Brain microvascular endothelial cell (primary cell): ENCODE data around the gene ZMYND8.
A peak's percentile ranks its signal among the peaks of the same experiment; 100 is the strongest.
"Not testable (repeated sequence)": the region's sequence is repeated elsewhere in the genome, so short reads cannot be mapped to it uniquely, and the experiment has no call there.

Source experiments
- DNase-seq: peaks from one replicate; pipeline ENCODE4 v3.0.0-alpha.2; 2020
- H3K27ac ChIP-seq: fragments of 250-450 bp; sonication (Bioruptor Pico); 2 replicates; pipeline ENCODE4 v1.5.1; 2020; ENCODE audit warnings: mild to moderate bottlenecking, moderate library complexity
- H3K27me3 ChIP-seq: fragments of 250-450 bp; sonication (Bioruptor Pico); replicated peaks from 2 replicates; pipeline ENCODE4 v1.5.1; 2020; ENCODE audit warnings: mild to moderate bottlenecking
- H3K36me3 ChIP-seq: fragments of 250-450 bp; sonication (Bioruptor Pico); replicated peaks from 2 replicates; pipeline ENCODE4 v1.5.1; 2020; ENCODE audit warnings: mild to moderate bottlenecking
- H3K4me3 ChIP-seq: 2 replicates; pipeline ENCODE4 v1.5.1; 2011; ENCODE audit warnings: low read depth, mild to moderate bottlenecking, control low read depth, low read length, moderate library complexity
- CTCF ChIP-seq: IDR thresholded peaks from 2 replicates; pipeline ENCODE4 v1.5.1; 2011; ENCODE audit warnings: low read depth, mild to moderate bottlenecking, moderate library complexity, low read length, control low read depth, inconsistent platforms; ENCODE audit errors: missing control alignments
- in situ Hi-C: cut with HindIII; loops from 2 replicates; pipeline ENCODE4 v1.10.0; 2017; ENCODE audit warnings: low sequenced_read_pairs, low pct_ligation_motif_present

Gene ZMYND8

GRCh38 chr20:47356526-47357295 is at the start of gene ZMYND8:
Gene ZMYND8, minus strand, starts transcription at chr20:47356699. Its CDS starts 29 bp downstream, at chr20:47356670.
- Histone ChIP-seq H3K27me3 (no peaks in the 10 kb centered on the region), H3K36me3 (peaks cover 4% of the 10 kb centered on the region), H3K4me3 (peak within 1 kb of the TSS; percentile 42), H3K27ac (peak within 1 kb of the TSS; percentile 92)
- in situ Hi-C loops, result no loop called here
- peak; percentile 96 for DNase-seq
- TF ChIP-seq CTCF, result no peak

DNA sequence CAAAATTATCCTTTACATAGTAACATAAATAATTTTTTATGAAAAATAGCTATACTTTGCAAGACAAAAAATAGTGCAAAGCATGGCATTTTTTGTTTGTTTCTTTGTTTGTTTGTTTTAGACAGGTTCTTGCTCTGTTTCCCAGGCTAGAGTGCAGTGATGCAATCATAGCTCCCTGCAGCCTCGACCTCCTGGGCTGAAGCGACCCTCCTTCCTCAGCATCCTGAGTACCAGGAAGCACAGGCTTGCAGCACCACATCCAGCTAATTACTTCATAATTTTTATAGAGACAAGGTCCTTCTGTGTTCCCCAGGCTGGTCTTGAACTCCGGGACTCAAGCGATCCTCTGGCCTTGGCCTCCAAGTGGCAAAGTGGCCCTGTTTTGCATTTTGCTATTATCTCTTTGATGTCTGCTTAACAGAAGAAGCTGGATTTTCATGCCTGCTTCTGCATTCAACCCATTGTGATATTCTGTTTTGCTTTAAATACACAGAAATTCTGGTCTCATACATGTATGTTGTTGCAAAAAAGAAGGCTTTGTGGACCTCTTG is 49.4 kb upstream of the ZMYND8 start:
- in situ Hi-C loops, result no loop called here
- DNase-seq, result no peak
- H3K27ac ChIP-seq, result no peak overlapping the region

DNA sequence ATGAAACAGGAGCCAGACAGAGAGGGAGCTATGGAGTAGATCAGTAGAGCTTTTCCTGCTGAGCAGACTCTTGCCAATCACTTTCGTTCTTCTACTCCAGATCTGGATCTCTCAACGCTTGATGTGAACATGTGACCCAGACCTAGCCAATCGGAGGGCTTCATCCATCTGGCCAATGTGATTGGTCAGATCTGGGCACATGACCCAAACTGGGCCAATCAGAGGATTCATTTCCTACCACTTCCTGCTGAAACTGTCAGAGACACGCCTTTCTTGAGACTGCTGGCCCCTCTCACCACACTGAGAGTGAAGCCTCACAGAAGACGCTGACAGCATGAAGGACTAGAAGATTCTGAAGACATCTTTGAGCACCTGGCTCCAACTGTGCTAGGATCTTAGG is 44.2 kb upstream of the ZMYND8 start:
- H3K36me3 ChIP-seq, result no peaks in the 10 kb centered on the region
- no peak overlapping the region for H3K4me3 ChIP-seq
- H3K27me3 ChIP-seq, result no peaks in the 10 kb centered on the region
- no peak overlapping the region for H3K27ac ChIP-seq
- in situ Hi-C loops, result no loop called here
- DNase-seq, result no peak
- no peak for TF ChIP-seq CTCF

More for the DNA sequence above, 49.4 kb upstream of the ZMYND8 start:
- no peaks in the 10 kb centered on the region for H3K36me3 ChIP-seq
- no peak overlapping the region for H3K4me3 ChIP-seq
- no peak for TF ChIP-seq CTCF
- no peaks in the 10 kb centered on the region for H3K27me3 ChIP-seq

DNA sequence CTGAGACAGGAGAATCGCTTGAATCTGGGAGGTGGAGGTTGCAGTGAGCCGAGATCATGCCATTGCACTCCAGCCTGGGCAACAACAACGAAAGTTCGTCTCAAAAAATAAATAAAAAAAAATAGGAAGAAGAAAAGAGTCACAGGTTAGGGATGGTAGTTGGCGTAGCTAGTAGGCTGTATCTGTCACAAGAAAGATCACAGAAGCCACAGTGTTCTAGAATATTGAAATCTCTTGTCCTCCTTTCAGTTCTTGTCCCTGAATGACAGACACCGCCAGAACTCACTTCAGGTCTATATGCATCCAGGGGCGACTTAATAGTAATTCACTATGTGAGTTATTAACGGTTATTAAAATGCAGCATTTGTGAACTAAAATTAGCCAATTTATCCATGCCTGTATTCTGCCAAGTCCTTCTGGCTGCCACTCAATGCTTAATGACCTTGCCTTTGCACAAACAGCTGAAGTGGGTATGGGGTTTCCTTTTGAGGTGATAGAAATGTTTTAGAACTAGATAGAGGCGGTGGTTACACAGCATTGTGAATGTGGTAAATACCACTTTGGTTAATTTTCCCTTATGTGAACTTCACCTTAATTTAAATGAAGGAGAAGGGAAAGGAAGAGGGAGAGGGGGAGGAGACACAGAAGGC is 41.3 kb upstream of the ZMYND8 start:
- TF ChIP-seq CTCF, result no peak
- no peak for DNase-seq
- no peak overlapping the region for H3K4me3 ChIP-seq
- H3K27me3 ChIP-seq, result no peaks in the 10 kb centered on the region
- in situ Hi-C loops, result no loop called here
- H3K36me3 ChIP-seq, result no peaks in the 10 kb centered on the region
- H3K27ac ChIP-seq, result no peak overlapping the region

DNA sequence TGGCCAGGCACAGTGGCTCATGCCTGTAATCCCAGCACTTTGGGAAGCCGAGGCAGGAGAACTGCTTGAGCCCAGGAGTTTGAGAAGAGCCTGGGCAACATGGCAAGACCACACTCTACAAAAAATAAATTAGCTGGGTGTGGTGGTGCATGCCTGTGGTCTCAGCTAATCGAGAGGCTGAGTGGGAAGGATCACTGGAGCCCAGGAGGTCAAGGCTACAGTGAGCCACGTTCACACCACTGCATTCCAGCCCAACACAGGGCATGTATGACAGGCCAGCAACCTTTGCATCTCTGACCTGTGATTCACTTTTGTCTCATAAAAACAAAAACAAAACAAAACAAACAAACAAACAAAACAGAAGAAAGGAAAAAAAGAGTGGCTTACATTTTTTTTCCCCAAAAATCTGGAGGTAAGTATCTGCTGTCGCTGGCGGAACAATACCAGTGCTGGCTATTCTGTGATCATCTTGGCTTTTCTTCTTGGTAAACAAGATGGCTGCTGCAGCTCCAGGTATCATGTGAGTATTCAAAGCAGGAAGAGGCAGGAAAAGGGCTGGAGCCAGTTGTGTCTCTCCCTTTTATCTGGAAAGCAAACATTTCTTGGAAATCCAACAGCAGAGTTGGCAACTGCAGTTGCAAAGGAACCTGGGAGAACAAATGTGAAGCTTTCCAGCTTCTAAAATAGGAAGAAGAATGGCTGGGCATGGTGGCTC is 40.4 kb upstream of the ZMYND8 start:
- Histone ChIP-seq H3K27ac (no peak overlapping the region), H3K4me3 (no peak overlapping the region), H3K27me3 (no peaks in the 10 kb centered on the region), H3K36me3 (no peaks in the 10 kb centered on the region)
- DNase-seq, result peak; percentile 17
- no peak for TF ChIP-seq CTCF
- in situ Hi-C loops, result no loop called here

DNA sequence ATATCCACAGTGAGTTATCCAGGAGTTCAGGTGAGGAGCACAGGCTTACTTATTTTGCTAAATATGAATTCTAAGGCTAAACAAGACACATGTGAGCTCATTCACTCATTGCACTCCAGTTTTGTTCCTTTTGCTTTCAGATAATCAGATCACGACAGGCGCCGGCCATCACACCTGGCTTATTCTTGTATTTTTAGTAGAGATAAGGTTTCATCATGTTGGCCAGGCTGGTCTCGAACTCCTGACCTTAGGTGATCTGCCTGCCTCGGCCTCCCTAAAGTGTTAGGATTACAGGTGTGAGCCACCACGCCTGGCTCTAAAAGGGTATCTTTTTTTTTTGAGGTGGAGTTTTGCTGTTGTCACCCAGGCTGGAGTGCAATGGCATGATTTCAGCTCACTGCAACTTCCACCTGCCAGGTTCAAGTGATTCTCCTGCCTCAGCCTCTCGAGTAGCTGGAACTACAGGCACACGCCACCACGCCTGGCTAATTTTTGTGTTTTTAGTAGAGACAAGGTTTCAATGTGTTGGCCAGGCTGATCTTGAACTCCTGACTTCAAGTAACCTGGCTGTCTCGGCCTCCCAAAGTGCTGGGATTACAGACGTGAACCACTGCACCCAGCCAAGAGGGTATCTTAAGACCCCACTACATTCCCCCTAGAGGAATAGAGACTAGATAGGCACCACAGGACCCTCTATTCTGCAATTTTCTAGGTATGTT is 37.5 kb upstream of the ZMYND8 start:
- in situ Hi-C loops, H3K4me3 ChIP-seq, DNase-seq, H3K36me3 ChIP-seq, H3K27ac ChIP-seq, H3K27me3 ChIP-seq: not testable (repeated sequence)
